CD8-positive, alpha-beta memory T cell (primary cell): ENCODE measurements around the gene SLC9C1. TPM values are rescaled to one million over a fixed set of nuclear protein-coding genes. Genes with fewer than 3 reads are reported as not detected.
A peak's percentile ranks its signal among the peaks of the same experiment; 100 is the strongest.

ENCODE experiments used
- CTCF ChIA-PET: fragments of 350-600 bp; sonication (Branson Sonifier 250); formaldehyde crosslinking; loops from one replicate; lab custom pipeline; 2021; ENCODE audit warnings: antibody characterized with exemption; lab: Charles Lee
- POLR2A ChIA-PET: fragments of 350-600 bp; sonication (Branson Sonifier 250); formaldehyde crosslinking; loops from one replicate; lab custom pipeline; 2021; ENCODE audit warnings: antibody characterized with exemption; lab: Charles Lee
- DNase-seq, 5 donors: peaks; one replicate each; pipeline versions ENCODE4 v3.0.0 to v3.0.0-alpha.2; 2020 to 2022; ENCODE audit warnings: mixed read lengths in 1 of 5
- H3K27ac ChIP-seq: one replicate; pipeline ENCODE4 v1.7.0; 2013; ENCODE audit warnings: low read depth, mild to moderate bottlenecking, low read length, moderate library complexity
- H3K27me3 ChIP-seq: 2 replicates; pipeline ENCODE4 v1.7.0; 2013; ENCODE audit warnings: low read length, mild to moderate bottlenecking; ENCODE audit not compliant: insufficient read depth, poor library complexity, severe bottlenecking
- H3K36me3 ChIP-seq: 2 replicates; pipeline ENCODE4 v1.7.0; 2013; ENCODE audit warnings: mild to moderate bottlenecking, low read length, moderate library complexity; ENCODE audit not compliant: insufficient read depth
- H3K4me1 ChIP-seq: 2 replicates; pipeline ENCODE4 v1.7.0; 2013; ENCODE audit warnings: mild to moderate bottlenecking, low read length, moderate library complexity; ENCODE audit not compliant: insufficient read depth
- H3K4me3 ChIP-seq: 2 replicates; pipeline ENCODE4 v1.7.0; 2013; ENCODE audit warnings: mild to moderate bottlenecking, low read length
- H3K9me3 ChIP-seq: 2 replicates; pipeline ENCODE4 v1.7.0; 2013; ENCODE audit warnings: mild to moderate bottlenecking, low read length
- H3K27ac Mint-ChIP-seq, 8 donors: one replicate each; pipeline ENCODE4 v1.8.0; 2020 to 2021; ENCODE audit warnings: mixed read lengths in 8 of 8, mild to moderate bottlenecking in 6 of 8, inconsistent platforms in 3 of 8, moderate library complexity in 3 of 8
- H3K27me3 Mint-ChIP-seq, 2 donors: one replicate each; pipeline ENCODE4 v1.8.0; 2020 to 2021; ENCODE audit warnings: mixed read lengths in 2 of 2, mild to moderate bottlenecking in 1 of 2, moderate library complexity in 1 of 2
- H3K36me3 Mint-ChIP-seq, 3 donors: one replicate each; pipeline ENCODE4 v1.8.0; 2020 to 2021; ENCODE audit warnings: mixed read lengths in 3 of 3, inconsistent platforms in 1 of 3, mild to moderate bottlenecking in 1 of 3
- H3K4me1 Mint-ChIP-seq, 3 donors: one replicate each; pipeline ENCODE4 v1.8.0; 2020 to 2021; ENCODE audit warnings: mixed read lengths in 3 of 3, inconsistent platforms in 1 of 3, mild to moderate bottlenecking in 1 of 3
- H3K4me3 Mint-ChIP-seq, 7 donors: one replicate each; pipeline ENCODE4 v1.8.0; 2020 to 2021; ENCODE audit warnings: mixed read lengths in 7 of 7, mild to moderate bottlenecking in 6 of 7, moderate library complexity in 4 of 7, inconsistent platforms in 2 of 7
- H3K9me3 Mint-ChIP-seq, 5 donors: one replicate each; pipeline ENCODE4 v1.8.0; 2020 to 2022; ENCODE audit warnings: mixed read lengths in 5 of 5, mild to moderate bottlenecking in 3 of 5, moderate library complexity in 2 of 5, inconsistent platforms in 1 of 5
- polyA plus RNA-seq: library from polyadenylated mRNA; unstranded; fragments of 300-500 nt; fragmentation: Illumina TruSeq; gene quantifications from one replicate; pipeline ENCODE4 v1.2.3, GENCODE V29; 2021
- total RNA-seq, 2 experiments: library from RNA; stranded (reverse); gene quantifications; one replicate each; pipeline ENCODE4 v1.2.3, GENCODE V29; 2021

Gene SLC9C1
- total RNA-seq (not detected), polyA plus RNA-seq (not detected)

DNA sequence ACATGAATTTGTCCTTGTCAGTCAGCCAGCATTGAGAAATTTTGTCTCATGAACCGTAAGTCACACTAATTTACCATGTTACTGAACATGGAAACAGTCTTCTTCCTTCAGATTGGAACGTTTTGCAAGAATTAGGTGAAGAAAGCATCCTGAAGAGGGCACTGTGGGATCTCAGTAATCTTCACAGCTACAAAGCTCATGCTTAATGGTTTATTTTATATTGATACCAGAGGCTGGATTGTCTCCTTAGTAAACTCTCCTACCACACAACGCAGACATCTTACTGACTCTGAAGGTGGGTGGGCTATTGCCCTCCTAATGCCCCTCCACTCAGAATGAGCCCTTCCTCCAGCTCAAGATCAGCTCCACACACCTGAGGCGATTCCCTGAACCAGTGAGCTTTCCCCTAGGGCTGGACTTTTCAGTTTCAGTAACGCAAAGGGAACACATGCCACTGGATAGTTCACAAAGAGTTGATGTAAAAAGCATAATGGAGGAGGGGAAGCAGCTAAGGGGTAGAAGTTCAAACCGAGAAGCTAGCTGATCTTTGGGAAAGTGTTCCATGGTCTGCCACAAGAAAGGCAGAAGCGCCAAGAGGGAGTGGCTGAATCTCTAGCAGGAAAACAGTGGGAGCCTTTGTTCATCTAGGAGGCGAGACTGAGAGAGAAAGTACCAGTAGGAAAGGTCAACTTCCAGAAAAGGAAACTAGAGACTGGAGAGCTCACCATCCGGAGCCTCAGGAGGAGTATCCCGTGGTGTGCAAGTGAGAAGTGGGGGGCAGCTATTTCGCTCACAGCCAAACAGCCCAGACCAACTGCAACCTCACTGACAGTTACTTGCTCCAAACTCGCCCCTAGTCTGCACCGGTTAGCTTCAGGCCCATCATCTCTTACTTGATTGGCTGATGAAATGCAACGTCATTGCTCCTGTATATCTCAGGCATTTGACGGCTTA lies at the start of gene SLC9C1:
SLC9C1 (minus strand) TSS at position 849 of the 954 bp plus-strand sequence. CDS start 7,425 bp downstream, outside the sequence.
- Mint-ChIP-seq H3K4me1 (peaks cover 20 to 29% (median 28%) of the 10 kb centered on the region in 3 donors), H3K27me3 (peaks cover 0 to 2% of the 10 kb centered on the region in 2 donors), H3K9me3 (no peaks in the 10 kb centered on the region), H3K27ac (peak within 1 kb of the TSS in 1 of 8 donors; percentile 31), H3K36me3 (no peaks in the 10 kb centered on the region), H3K4me3 (peak within 1 kb of the TSS in 4 of 7 donors; percentile 41 to 72 (median 65))
- Histone ChIP-seq H3K4me1 (peaks cover 8% of the 10 kb centered on the region), H3K4me3 (no peak within 1 kb of the TSS), H3K9me3 (no peaks in the 10 kb centered on the region), H3K27me3 (no peaks in the 10 kb centered on the region), H3K36me3 (no peaks in the 10 kb centered on the region), H3K27ac (no peak within 1 kb of the TSS)
- ChIA-PET CTCF (interaction anchor here (0.7 to 2.3 kb wide), 19 partner anchors 9 to 280 kb away, joined by 3 to 13 read pairs (median 4); partner anchors contain the start of genes ATG3, CD200 and SLC35A5), POLR2A (no interaction called here)
- peak in 2 of 5 donors; percentile 17 to 41 for DNase-seq

DNA sequence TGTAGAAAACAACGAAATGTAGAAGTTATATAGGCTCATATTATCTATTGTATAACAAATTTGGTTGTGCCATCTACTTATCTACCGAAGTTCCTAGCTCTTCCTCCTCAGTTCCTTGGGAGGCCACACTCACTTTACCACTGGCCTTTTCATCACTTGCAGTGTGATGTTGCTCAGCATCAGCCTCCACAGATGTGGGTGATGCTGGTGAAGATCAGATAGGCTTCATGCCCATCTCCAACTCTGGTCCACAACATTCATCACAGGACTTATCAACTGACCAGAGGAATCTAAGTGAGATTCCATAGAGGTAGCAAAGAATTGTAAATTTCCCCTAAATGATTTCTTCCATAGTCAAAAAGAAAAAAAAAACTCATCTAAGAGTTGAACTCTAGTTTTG lies 47.4 kb upstream of the SLC9C1 start:
- H3K27ac ChIP-seq = no peak overlapping the region
- no peak for DNase-seq
- Mint-ChIP-seq H3K36me3 (peaks cover 0 to 13% (median 2%) of the 10 kb centered on the region in 3 donors), H3K9me3 (peaks cover 0 to 5% (median 3%) of the 10 kb centered on the region in 5 donors), H3K4me1 (peaks cover 0 to 31% (median 7%) of the 10 kb centered on the region in 3 donors), H3K4me3 (no peak overlapping the region), H3K27me3 (peaks cover 0 to 2% of the 10 kb centered on the region in 2 donors), H3K27ac (no peak overlapping the region)
- H3K36me3 ChIP-seq = no peaks in the 10 kb centered on the region
- ChIA-PET POLR2A (no interaction called here), CTCF (no interaction called here)
- H3K27me3 ChIP-seq = no peaks in the 10 kb centered on the region
- no peaks in the 10 kb centered on the region for H3K9me3 ChIP-seq
- H3K4me1 ChIP-seq = no peaks in the 10 kb centered on the region
- H3K4me3 ChIP-seq = no peak overlapping the region

DNA sequence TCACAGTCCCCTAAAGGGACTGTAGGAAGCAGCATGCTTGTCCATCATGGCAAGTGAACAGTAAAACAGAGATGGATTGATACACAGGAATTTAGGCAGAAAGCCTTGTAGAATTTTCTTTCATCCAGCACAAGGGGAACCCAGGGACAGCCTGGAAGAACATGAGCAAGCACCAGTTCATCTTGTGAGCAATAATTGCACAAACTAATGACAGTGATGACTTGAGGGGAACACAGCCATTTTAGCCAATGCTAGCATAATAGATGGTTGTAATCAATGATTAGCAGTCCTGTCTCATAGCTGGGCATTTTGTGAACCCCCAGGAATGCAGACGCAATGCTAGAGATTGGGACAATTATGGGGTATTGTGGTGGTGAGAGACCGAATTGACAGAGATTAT lies 45.6 kb upstream of the SLC9C1 start:
- Mint-ChIP-seq H3K36me3 (peaks cover 0 to 5% (median 0%) of the 10 kb centered on the region in 3 donors), H3K27me3 (peaks cover 0 to 4% of the 10 kb centered on the region in 2 donors), H3K27ac (no peak overlapping the region), H3K9me3 (peaks cover 0 to 5% (median 3%) of the 10 kb centered on the region in 5 donors), H3K4me3 (no peak overlapping the region), H3K4me1 (peaks cover 0 to 45% (median 9%) of the 10 kb centered on the region in 3 donors)
- Histone ChIP-seq H3K4me1 (no peaks in the 10 kb centered on the region), H3K27ac (no peak overlapping the region), H3K9me3 (no peaks in the 10 kb centered on the region), H3K36me3 (no peaks in the 10 kb centered on the region), H3K4me3 (no peak overlapping the region), H3K27me3 (no peaks in the 10 kb centered on the region)
- ChIA-PET POLR2A (no interaction called here), CTCF (no interaction called here)
- no peak for DNase-seq

DNA sequence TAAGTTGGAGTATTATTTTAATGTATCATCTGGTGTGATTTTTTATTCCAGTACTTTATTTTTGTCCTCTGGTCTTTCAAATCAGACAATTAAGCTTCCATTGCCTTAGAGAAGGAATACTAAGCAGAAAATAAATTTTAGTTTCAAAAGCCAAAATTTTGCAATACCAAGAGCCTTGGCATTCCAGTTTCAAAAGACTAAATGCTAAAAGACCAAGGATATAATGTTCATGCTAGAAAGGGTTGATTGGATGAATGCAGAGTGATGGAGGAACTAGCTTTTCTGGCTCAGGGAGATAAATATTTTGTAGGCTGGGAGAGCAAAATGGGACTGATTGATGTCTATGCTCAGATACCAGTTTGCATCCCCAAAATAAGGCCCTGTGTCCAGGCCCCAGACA lies 45.1 kb upstream of the SLC9C1 start:
- CTCF ChIA-PET = no interaction called here
- no peaks in the 10 kb centered on the region for H3K36me3 ChIP-seq
- Mint-ChIP-seq H3K4me1 (peaks cover 4 to 50% (median 11%) of the 10 kb centered on the region in 3 donors), H3K4me3 (no peak overlapping the region), H3K27ac (peak overlapping the region in 1 of 8 donors; percentile 72), H3K36me3 (peaks cover 0 to 5% (median 0%) of the 10 kb centered on the region in 3 donors), H3K9me3 (peaks cover 0 to 4% (median 3%) of the 10 kb centered on the region in 5 donors), H3K27me3 (peaks cover 0 to 4% of the 10 kb centered on the region in 2 donors)
- H3K27me3 ChIP-seq = no peaks in the 10 kb centered on the region
- H3K4me3 ChIP-seq = no peak overlapping the region
- POLR2A ChIA-PET = no interaction called here
- H3K27ac ChIP-seq = no peak overlapping the region
- DNase-seq = no peak
- H3K4me1 ChIP-seq = peaks cover 1% of the 10 kb centered on the region
- no peaks in the 10 kb centered on the region for H3K9me3 ChIP-seq

DNA sequence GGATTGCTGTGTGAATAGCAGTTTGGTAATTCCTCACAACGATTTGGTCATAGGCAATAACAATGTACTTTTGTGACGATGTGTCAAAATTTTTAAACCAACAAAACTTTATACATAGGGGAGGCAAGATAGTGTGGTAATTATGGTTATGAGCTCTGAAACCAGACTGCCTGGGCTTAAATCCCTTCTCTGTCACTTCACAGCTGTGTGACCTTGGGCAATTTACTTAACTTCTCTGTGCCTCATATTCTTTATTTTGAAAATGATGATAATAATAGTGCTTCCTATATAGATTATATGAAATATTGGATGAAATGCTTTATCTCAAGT lies 44.7 kb upstream of the SLC9C1 start:
- Histone ChIP-seq H3K9me3 (no peaks in the 10 kb centered on the region), H3K4me3 (no peak overlapping the region), H3K36me3 (no peaks in the 10 kb centered on the region), H3K4me1 (peaks cover 5% of the 10 kb centered on the region), H3K27me3 (no peaks in the 10 kb centered on the region), H3K27ac (no peak overlapping the region)
- no peak overlapping the region for H3K27ac Mint-ChIP-seq
- DNase-seq = no peak
- H3K4me3 Mint-ChIP-seq = no peak overlapping the region
- ChIA-PET POLR2A (no interaction called here), CTCF (interaction anchor here (0.8 kb wide), 1 partner anchor 8 kb away, joined by 3 read pairs; no protein-coding TSS in a partner anchor)
- peaks cover 0 to 1% (median 0%) of the 10 kb centered on the region in 3 donors for H3K36me3 Mint-ChIP-seq
- peaks cover 8 to 54% (median 15%) of the 10 kb centered on the region in 3 donors for H3K4me1 Mint-ChIP-seq
- H3K27me3 Mint-ChIP-seq = peaks cover 3 to 5% of the 10 kb centered on the region in 2 donors
- peaks cover 0 to under 1% (median under 1%) of the 10 kb centered on the region in 5 donors for H3K9me3 Mint-ChIP-seq

DNA sequence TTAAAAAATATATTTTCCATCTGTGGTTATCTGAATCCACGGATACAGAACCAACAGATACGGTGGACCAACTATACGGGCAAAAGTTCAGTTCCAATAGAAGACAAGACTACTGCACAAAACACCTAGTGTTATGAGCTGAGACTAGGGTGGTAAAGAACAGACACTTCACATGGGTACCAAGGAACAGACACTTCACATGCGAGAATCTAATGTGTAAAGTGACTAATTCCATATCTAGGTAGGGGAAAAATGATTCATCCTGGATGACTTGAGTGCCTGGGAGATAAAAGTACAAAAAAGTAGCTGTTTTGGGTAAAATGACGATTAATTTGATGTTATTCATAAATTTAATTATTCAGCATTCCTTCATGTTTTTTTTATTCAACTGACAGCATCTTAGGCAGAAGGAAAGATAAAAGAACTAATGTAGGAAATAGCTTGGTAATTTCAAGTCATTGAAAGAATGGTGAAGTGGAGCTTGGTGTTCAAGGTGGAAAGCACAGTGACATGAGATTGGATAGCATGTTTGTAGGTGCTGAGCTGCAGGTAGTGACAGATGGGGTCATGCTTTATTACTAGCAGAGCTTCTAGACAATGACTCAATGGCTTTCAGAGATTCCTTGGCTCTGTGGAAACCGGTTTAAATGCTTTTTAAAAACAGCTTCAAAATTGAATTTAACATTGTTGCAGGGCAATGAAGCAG lies 44.2 kb upstream of the SLC9C1 start:
- Mint-ChIP-seq H3K27me3 (peaks cover 5% of the 10 kb centered on the region in 2 donors), H3K4me3 (no peak overlapping the region), H3K4me1 (peaks cover 13 to 59% (median 20%) of the 10 kb centered on the region in 3 donors), H3K36me3 (no peaks in the 10 kb centered on the region), H3K27ac (no peak overlapping the region), H3K9me3 (no peaks in the 10 kb centered on the region)
- Histone ChIP-seq H3K36me3 (no peaks in the 10 kb centered on the region), H3K27me3 (no peaks in the 10 kb centered on the region), H3K4me1 (peaks cover 5% of the 10 kb centered on the region), H3K27ac (no peak overlapping the region), H3K9me3 (no peaks in the 10 kb centered on the region), H3K4me3 (no peak overlapping the region)
- no peak for DNase-seq
- ChIA-PET POLR2A (no interaction called here), CTCF (interaction anchor here (0.6 to 0.8 kb wide), 2 partner anchors 9 to 182 kb away, joined by 3 read pairs; no protein-coding TSS in a partner anchor)

DNA sequence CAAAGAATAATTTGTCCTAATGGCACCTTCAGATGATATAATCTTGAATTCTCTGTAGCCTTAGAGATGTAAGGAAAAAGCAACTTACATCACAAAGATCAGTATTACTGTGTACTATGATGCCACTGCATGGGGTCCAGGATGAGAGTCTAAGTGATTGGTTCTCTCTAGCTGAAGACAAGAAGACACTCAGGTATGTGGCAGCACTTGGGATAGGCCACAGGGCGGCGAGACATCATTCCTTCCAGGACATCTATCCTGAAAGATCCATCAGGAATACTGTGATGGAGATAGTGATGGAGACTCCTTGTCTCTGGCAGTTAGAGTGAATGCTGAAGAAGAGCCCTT lies 41.4 kb upstream of the SLC9C1 start:
- ChIA-PET CTCF (interaction anchor here (0.8 kb wide), 1 partner anchor 9 kb away, joined by 3 read pairs; no protein-coding TSS in a partner anchor), POLR2A (no interaction called here)
- peaks cover 23 to 52% (median 25%) of the 10 kb centered on the region in 3 donors for H3K4me1 Mint-ChIP-seq

More for the DNA sequence above, 41.4 kb upstream of the SLC9C1 start:
- Histone ChIP-seq H3K9me3 (no peaks in the 10 kb centered on the region), H3K4me3 (no peak overlapping the region), H3K36me3 (no peaks in the 10 kb centered on the region), H3K4me1 (peaks cover 5% of the 10 kb centered on the region), H3K27me3 (no peaks in the 10 kb centered on the region), H3K27ac (no peak overlapping the region)
- Mint-ChIP-seq H3K27ac (no peak overlapping the region), H3K4me3 (peak overlapping the region in 2 of 7 donors; percentile 29 to 84), H3K27me3 (peaks cover 5 to 12% of the 10 kb centered on the region in 2 donors), H3K9me3 (no peaks in the 10 kb centered on the region), H3K36me3 (no peaks in the 10 kb centered on the region)
- no peak for DNase-seq
